GM19463 (cell line): ENCODE data around the gene GINS3.

Experiments
- ATAC-seq: cut with Tn5 transposase; IDR thresholded peaks from one replicate; pipeline ENCODE4 v1.9.1; 2021; ENCODE audit warnings: mild to moderate bottlenecking, moderate library complexity; ENCODE audit not compliant: unreplicated experiment

Gene GINS3

GRCh38 chr16:58392215-58393137 lies at the start of gene GINS3:
GINS3 (plus strand) TSS chr16:58392471; CDS start chr16:58392602, 131 bp downstream.
- ATAC-seq: peak; percentile 97

- ATAC-seq: no peak
Observed at GRCh38 chr16:58343562-58343961, 48.7 kb upstream of the GINS3 start.

- no peak for ATAC-seq
Observed at GRCh38 chr16:58345574-58346354, 46.5 kb upstream of the GINS3 start.

GRCh38 chr16:58346831-58347371 lies 45.4 kb upstream of the GINS3 start:
- no peak for ATAC-seq

GRCh38 chr16:58348986-58349385 lies 43.3 kb upstream of the GINS3 start:
- ATAC-seq: no peak

GRCh38 chr16:58352690-58353089 lies 39.6 kb upstream of the GINS3 start:
- ATAC-seq: no peak

- no peak for ATAC-seq
Observed at GRCh38 chr16:58360041-58360634, 32.1 kb upstream of the GINS3 start.

- ATAC-seq: no peak
Observed at GRCh38 chr16:58361726-58362125, 30.5 kb upstream of the GINS3 start.

- no peak for ATAC-seq
Observed at GRCh38 chr16:58363746-58364393, 28.4 kb upstream of the GINS3 start.

- ATAC-seq: no peak
Observed at GRCh38 chr16:58365623-58366022, 26.6 kb upstream of the GINS3 start.

- ATAC-seq: no peak
Observed at GRCh38 chr16:58366247-58367031, 25.8 kb upstream of the GINS3 start.

- no peak for ATAC-seq
Observed at GRCh38 chr16:58367252-58367651, 25.0 kb upstream of the GINS3 start.

GRCh38 chr16:58371841-58372240 lies 20.4 kb upstream of the GINS3 start:
- ATAC-seq: no peak

- no peak for ATAC-seq
Observed at GRCh38 chr16:58375386-58375785, 16.9 kb upstream of the GINS3 start.

- ATAC-seq: no peak
Observed at GRCh38 chr16:58377932-58378331, 14.3 kb upstream of the GINS3 start.

GRCh38 chr16:58378401-58378800 lies 13.9 kb upstream of the GINS3 start:
- no peak for ATAC-seq

- no peak for ATAC-seq
Observed at GRCh38 chr16:58379736-58380135, 12.5 kb upstream of the GINS3 start.

GRCh38 chr16:58381661-58382060 lies 10.6 kb upstream of the GINS3 start:
- no peak for ATAC-seq

- no peak for ATAC-seq
Observed at GRCh38 chr16:58384437-58385055, 7.7 kb upstream of the GINS3 start.
